ENCODE results near the gene FAM13C.

GRCh38 chr10:59225211-59225610, 137.1 kb downstream of the FAM13C start:
- TF ChIP-seq CTCF (IDR thresholded peaks at IDR 0.05) = no peak
- no peak for TF ChIP-seq POLR2A (IDR thresholded peaks at IDR 0.05)
